Adrenal gland (tissue), 12 donors: Measurements from ENCODE around the gene PRPF40A. TPM values are rescaled to one million over a fixed set of nuclear protein-coding genes. Genes with fewer than 3 reads are reported as not detected.

Experiments used
- DNase-seq, 7 donors: peaks; one replicate each; pipeline ENCODE4 v3.0.0-alpha.2; 2019 to 2020
- H3K27ac ChIP-seq, 5 donors: fragments of 200-600 bp; sonication (generic) in 4 of 5; 1 replicate in 3 of 5; 2 replicates in 2 of 5; pipeline versions ENCODE4 v1.5.1 to v1.8.0; 2016 to 2020; ENCODE audit warnings: mild to moderate bottlenecking in 1 of 5
- H3K27me3 ChIP-seq: fragments of 200-600 bp; 2 replicates; pipeline ENCODE4 v1.8.0; 2021
- H3K36me3 ChIP-seq, 2 donors: fragments of 200-600 bp; replicated peaks in 1 of 2; 1 replicate in 1 of 2; 2 replicates in 1 of 2; pipeline versions ENCODE4 v1.5.1 to v1.8.0; 2018 to 2022
- H3K4me1 ChIP-seq, 2 donors: fragments of 200-600 bp; replicated peaks in 1 of 2; 1 replicate in 1 of 2; 2 replicates in 1 of 2; pipeline versions ENCODE4 v1.5.1 to v1.8.0; 2018 to 2021
- H3K4me3 ChIP-seq, 4 donors: fragments of 200-600 bp; sonication (generic) in 3 of 4; one replicate each; pipeline ENCODE4 v1.5.1; 2016 to 2018
- H3K9me3 ChIP-seq, 3 donors: fragments of 200-600 bp; sonication (generic) in 1 of 3; replicated peaks in 1 of 3; 1 replicate in 2 of 3; 2 replicates in 1 of 3; pipeline versions ENCODE4 v1.5.1 to v1.8.0; 2016 to 2021
- CTCF ChIP-seq, 6 experiments: fragments of 450-650 bp in 4 of 6; fragments of 200-600 bp in 2 of 6; sonication (generic) in 1 of 6; IDR thresholded peaks; 1 replicate in 5 of 6; 2 replicates in 1 of 6; pipeline versions ENCODE4 v1.5.1 to v1.8.0; 2016 to 2021; ENCODE audit warnings: antibody characterized with exemption in 6 of 6, mild to moderate bottlenecking in 2 of 6, moderate library complexity in 1 of 6
- POLR2A ChIP-seq, 2 donors: fragments of 450-650 bp; IDR thresholded peaks; one replicate each; pipeline ENCODE4 v1.6.1; 2017; ENCODE audit warnings: antibody characterized with exemption in 2 of 2, mild to moderate bottlenecking in 2 of 2, moderate library complexity in 1 of 2
- WGBS, 4 donors: extraction: QIAGEN DNeasy Blood & Tissue Kit in 2 of 4; methylation state at CpG; one replicate each; pipeline versions ENCODE4 v1.1.5 to v1.1.7; 2013 to 2017; 5-methylcytosine and 5-hydroxymethylcytosine counted together
- intact Hi-C, 2 donors: fragments of 100-400 bp; cut with DNase I; formaldehyde crosslinking; loops; one replicate each; pipeline versions ENCODE4 v1.14.1 to v1.15.0; 2022 to 2023
- polyA plus RNA-seq, 3 donors: library from polyadenylated mRNA; stranded (reverse); fragments of 200-250 nt in 2 of 3; fragments of 350-450 nt in 1 of 3; fragmentation: Illumina TruSeq in 1 of 3; extraction: RNeasy Lipid Tissue Mini Kit (QIAGEN cat#74804) in 1 of 3; gene quantifications; one replicate each; pipeline ENCODE4 v1.2.3, GENCODE V29; 2013 to 2014
- total RNA-seq, 9 donors: library from RNA; depleted of rRNA in 4 of 9; stranded (reverse); fragments of >200 nt in 4 of 9; fragments of 120-200 nt in 1 of 9; fragmentation: NEBNext Ultra II Directional in 1 of 9; extraction: Animal tissue kit (Norgen Biotek cat#: 25700) in 1 of 9; gene quantifications; one replicate each; pipeline versions ENCODE4 v1.1.0 to v1.2.4, GENCODE V29; 2013 to 2023
- donor health status: healthy with polysubstance abuse.
- donor health status: Bipolar disorder and iron deficiency.
- donor health status: DM: yes; HTN: yes; CAD: no.
- donor health status: DM: no; HTN: no; CAD: no.
- donor health status: DM: no; HTN: no; CAD: no.
- donor health status: DM: yes; HTN: yes; CAD: no.

The PRPF40A gene
- total and polyA plus RNA-seq, 12 donors: 15.6 to 133 (median 68.9) TPM

- peaks cover 0 to 37% of the 10 kb centered on the region in 2 donors for H3K4me1 ChIP-seq
- H3K27me3 ChIP-seq: no peaks in the 10 kb centered on the region
- intact Hi-C loops: no loop called here
- H3K27ac ChIP-seq: no peak overlapping the region
- DNase-seq: no peak
- 76 to 85% (median 80%) methylated on average over 1 of the region's 1 CpG for WGBS, 4 donors
- no peak overlapping the region for H3K4me3 ChIP-seq
- TF ChIP-seq POLR2A (IDR thresholded peaks at IDR 0.05) (no peak), CTCF (IDR thresholded peaks at IDR 0.05) (no peak)
- H3K9me3 ChIP-seq: no peaks in the 10 kb centered on the region
- no peaks in the 10 kb centered on the region for H3K36me3 ChIP-seq
Observed at GRCh38 chr2:152715112-152715511, 2.1 kb downstream of the PRPF40A start.

- Histone ChIP-seq H3K4me3 (no peak overlapping the region), H3K27me3 (no peaks in the 10 kb centered on the region), H3K9me3 (no peaks in the 10 kb centered on the region), H3K4me1 (peaks cover 0 to 18% of the 10 kb centered on the region in 2 donors), H3K36me3 (no peaks in the 10 kb centered on the region), H3K27ac (no peak overlapping the region)
- no peak for TF ChIP-seq POLR2A (IDR thresholded peaks at IDR 0.05)
- TF ChIP-seq CTCF (IDR thresholded peaks at IDR 0.05): no peak
- WGBS, 4 donors: 74 to 81% (median 76%) methylated on average over 2 of the region's 2 CpGs
- no peak for DNase-seq
- intact Hi-C loops: no loop called here
Observed at GRCh38 chr2:152710713-152711112, 6.5 kb downstream of the PRPF40A start.

GRCh38 chr2:152708742-152709141, 8.5 kb downstream of the PRPF40A start:
- Histone ChIP-seq H3K4me1 (peaks cover 0 to 9% of the 10 kb centered on the region in 2 donors), H3K27ac (no peak overlapping the region), H3K4me3 (no peak overlapping the region), H3K36me3 (no peaks in the 10 kb centered on the region), H3K27me3 (no peaks in the 10 kb centered on the region), H3K9me3 (no peaks in the 10 kb centered on the region)
- 93 to 98% (median 94%) methylated on average over 2 of the region's 2 CpGs for WGBS, 4 donors
- TF ChIP-seq CTCF (IDR thresholded peaks at IDR 0.05) (no peak), POLR2A (IDR thresholded peaks at IDR 0.05) (no peak)
- intact Hi-C loops: no loop called here
- DNase-seq: no peak

GRCh38 chr2:152706477-152707021, 10.7 kb downstream of the PRPF40A start:
- Histone ChIP-seq H3K27me3 (no peaks in the 10 kb centered on the region), H3K4me3 (no peak overlapping the region), H3K4me1 (no peaks in the 10 kb centered on the region), H3K9me3 (no peaks in the 10 kb centered on the region), H3K36me3 (no peaks in the 10 kb centered on the region), H3K27ac (no peak overlapping the region)
- 94 to 100% (median 95%) methylated on average over 4 of the region's 4 CpGs for WGBS, 4 donors
- intact Hi-C loops: no loop called here
- TF ChIP-seq CTCF (IDR thresholded peaks at IDR 0.05) (no peak), POLR2A (IDR thresholded peaks at IDR 0.05) (no peak)
- no peak for DNase-seq
